ENCODE data around the gene MMRN1.
A peak's percentile ranks its signal among the peaks of the same experiment; 100 is the strongest.

MMRN1 gene

GRCh38 chr4:89906316-89906715 lies 11.7 kb downstream of the MMRN1 start:
- Histone ChIP-seq H3K36me3 (ENCODE audit: control insufficient read depth in 2 of 2, insufficient read depth in 1 of 2, low read length in 2 of 2) (no peaks in the 10 kb centered on the region), H3K4me3 (ENCODE audit: low read depth, low read length) (no peak overlapping the region), H3K4me1 (ENCODE audit: control insufficient read depth, insufficient read depth, low read length) (no peaks in the 10 kb centered on the region), H3K27ac (ENCODE audit: extremely low read depth, low read depth, low read length) (no peak overlapping the region), H3K9me3 (ENCODE audit: control insufficient read depth, insufficient read depth, low read depth, low read length) (no peaks in the 10 kb centered on the region)
- ChIA-PET CTCF (interaction anchor here (0.6 kb wide), 2 partner anchors 300 to 1721 kb away, joined by 3 read pairs; no protein-coding TSS in a partner anchor), POLR2A (no interaction called here)
- TF ChIP-seq ZNF629 (tag by site-specific recombination; IDR thresholded peaks at IDR 0.05) = no peak
- no peak for TF ChIP-seq ZNF341 (tag by site-specific recombination; IDR thresholded peaks at IDR 0.05; ENCODE audit: low read depth)
- no peak for TF ChIP-seq ZNF214 (tag by site-specific recombination; IDR thresholded peaks at IDR 0.05; ENCODE audit: borderline replicate concordance)
- TF ChIP-seq BCL11A (tag by site-specific recombination; IDR thresholded peaks at IDR 0.05; ENCODE audit: low read depth) = no peak
- no peak for TF ChIP-seq ZNF19 (tag by site-specific recombination; IDR thresholded peaks at IDR 0.05; ENCODE audit: low read depth)
- no peak for TF ChIP-seq ZNF248 (tag by site-specific recombination; IDR thresholded peaks at IDR 0.05)
- no peak for TF ChIP-seq ZNF302 (tag by site-specific recombination; IDR thresholded peaks at IDR 0.05; ENCODE audit: low read depth)
- TF ChIP-seq HIC1 (tag by site-specific recombination; IDR thresholded peaks at IDR 0.05) = no peak
- TF ChIP-seq WT1 (tag by site-specific recombination; IDR thresholded peaks at IDR 0.05) = no peak
- no peak for TF ChIP-seq ZNF184 (tag by site-specific recombination; IDR thresholded peaks at IDR 0.05)

- H3K9me3 ChIP-seq (ENCODE audit: control insufficient read depth, insufficient read depth, low read depth, low read length) = no peaks in the 10 kb centered on the region
- TF ChIP-seq KLF7 (tag by site-specific recombination; IDR thresholded peaks at IDR 0.05; ENCODE audit: borderline replicate concordance) (no peak), ZNF133 (tag by site-specific recombination; IDR thresholded peaks at IDR 0.05) (peak; percentile 54; the same call in 1 of the 2 replicates), ZBTB11 (tag by site-specific recombination; conservative IDR thresholded peaks at IDR 0.05; ENCODE audit: low read depth) (no peak), ZFP3 (tag by site-specific recombination; IDR thresholded peaks at IDR 0.05; ENCODE audit: low read depth) (no peak)
- ChIA-PET CTCF (interaction anchor here (0.6 kb wide), 1 partner anchor 1722 kb away, joined by 3 read pairs; no protein-coding TSS in a partner anchor), POLR2A (no interaction called here)
- H3K27ac ChIP-seq (ENCODE audit: extremely low read depth, low read depth, low read length) = no peak overlapping the region
- H3K4me1 ChIP-seq (ENCODE audit: control insufficient read depth, insufficient read depth, low read length) = no peaks in the 10 kb centered on the region
- no peaks in the 10 kb centered on the region for H3K36me3 ChIP-seq (ENCODE audit: control insufficient read depth in 2 of 2, insufficient read depth in 1 of 2, low read length in 2 of 2)
- no peak overlapping the region for H3K4me3 ChIP-seq (ENCODE audit: low read depth, low read length)
Measured at GRCh38 chr4:89906777-89907521, 12.3 kb downstream of the MMRN1 start.

GRCh38 chr4:89909889-89910288 lies 15.2 kb downstream of the MMRN1 start:
- no peaks in the 10 kb centered on the region for H3K4me1 ChIP-seq (ENCODE audit: control insufficient read depth, insufficient read depth, low read length)
- no peak overlapping the region for H3K27ac ChIP-seq (ENCODE audit: extremely low read depth, low read depth, low read length)
- no peaks in the 10 kb centered on the region for H3K9me3 ChIP-seq (ENCODE audit: control insufficient read depth, insufficient read depth, low read depth, low read length)
- ChIA-PET CTCF (interaction anchor here (0.6 to 1.6 kb wide), 2 partner anchors 106 to 352 kb away, joined by 3 to 4 read pairs; no protein-coding TSS in a partner anchor), POLR2A (no interaction called here)
- TF ChIP-seq ZNF335 (tag by site-specific recombination; conservative IDR thresholded peaks at IDR 0.05) (no peak), TCF7L2 (IDR thresholded peaks at IDR 0.05; ENCODE audit: borderline replicate concordance, low read depth, low read length) (no peak), ZNF501 (tag by site-specific recombination; IDR thresholded peaks at IDR 0.05) (no peak), ZNF513 (tag by site-specific recombination; IDR thresholded peaks at IDR 0.05) (no peak), ZNF324 (tag by site-specific recombination; IDR thresholded peaks at IDR 0.05) (no peak), ZNF645 (tag by site-specific recombination; IDR thresholded peaks at IDR 0.05) (no peak), ZNF76 (tag by site-specific recombination; IDR thresholded peaks at IDR 0.05; ENCODE audit: borderline replicate concordance, low read depth) (no peak), BCL11B (tag by site-specific recombination; IDR thresholded peaks at IDR 0.05; ENCODE audit: low read depth) (no peak)
- no peak overlapping the region for H3K4me3 ChIP-seq (ENCODE audit: low read depth, low read length)
- no peaks in the 10 kb centered on the region for H3K36me3 ChIP-seq (ENCODE audit: control insufficient read depth in 2 of 2, insufficient read depth in 1 of 2, low read length in 2 of 2)
